Upper lobe of right lung (tissue), 1 donor: ENCODE results near the gene GID4. TPM values are rescaled to one million over a fixed set of nuclear protein-coding genes. Genes with fewer than 3 reads are reported as not detected.

Experiments used
- ATAC-seq: fragments of 200-7000 bp; cut with Tn5 transposase; one replicate; pipeline ENCODE4 v1.9.1; 2020; ENCODE audit warnings: mild to moderate bottlenecking, moderate library complexity
- DNase-seq: peaks from one replicate; pipeline ENCODE4 v3.0.0-alpha.2; 2020
- H3K27ac ChIP-seq: fragments of 200-600 bp; one replicate; pipeline ENCODE4 v1.8.0; 2022
- H3K27me3 ChIP-seq: fragments of 200-600 bp; one replicate; pipeline ENCODE4 v1.8.0; 2022; ENCODE audit warnings: mild to moderate bottlenecking
- H3K36me3 ChIP-seq: fragments of 200-600 bp; one replicate; pipeline ENCODE4 v1.8.0; 2022
- H3K4me1 ChIP-seq: fragments of 200-600 bp; one replicate; pipeline ENCODE4 v1.8.0; 2022
- H3K4me3 ChIP-seq: fragments of 200-600 bp; one replicate; pipeline ENCODE4 v1.8.0; 2022; ENCODE audit warnings: mild to moderate bottlenecking
- H3K9me3 ChIP-seq: fragments of 200-600 bp; one replicate; pipeline ENCODE4 v1.8.0; 2022
- CTCF ChIP-seq: fragments of 200-600 bp; IDR thresholded peaks from one replicate; pipeline ENCODE4 v1.8.0; 2022; ENCODE audit warnings: antibody characterized with exemption
- intact Hi-C: fragments of 100-400 bp; cut with DNase I; formaldehyde crosslinking; loops from one replicate; pipeline ENCODE4 v1.11.0; 2022
- total RNA-seq: library from RNA; stranded (reverse); fragmentation: NEBNext Ultra II Directional; extraction: Animal tissue kit (Norgen Biotek cat#: 25700); gene quantifications from one replicate; pipeline ENCODE4 v1.2.1, GENCODE V29; 2021
- donor health status: DM: no; HTN: yes; CAD: no; lungs with severe emphysema.

Gene GID4
- total RNA-seq, 1 donor from 2014 or later, result 11.6 TPM

GRCh38 chr17:18004345-18004744 lies 34.9 kb upstream of the GID4 start:
- intact Hi-C loops, result no loop called here
- Histone ChIP-seq H3K36me3 (no peaks in the 10 kb centered on the region), H3K4me3 (no peak overlapping the region), H3K27ac (no peak overlapping the region), H3K27me3 (no peaks in the 10 kb centered on the region), H3K4me1 (no peaks in the 10 kb centered on the region), H3K9me3 (no peaks in the 10 kb centered on the region)
- no peak for TF ChIP-seq CTCF
- ATAC-seq (no peak), DNase-seq (no peak)

DNA sequence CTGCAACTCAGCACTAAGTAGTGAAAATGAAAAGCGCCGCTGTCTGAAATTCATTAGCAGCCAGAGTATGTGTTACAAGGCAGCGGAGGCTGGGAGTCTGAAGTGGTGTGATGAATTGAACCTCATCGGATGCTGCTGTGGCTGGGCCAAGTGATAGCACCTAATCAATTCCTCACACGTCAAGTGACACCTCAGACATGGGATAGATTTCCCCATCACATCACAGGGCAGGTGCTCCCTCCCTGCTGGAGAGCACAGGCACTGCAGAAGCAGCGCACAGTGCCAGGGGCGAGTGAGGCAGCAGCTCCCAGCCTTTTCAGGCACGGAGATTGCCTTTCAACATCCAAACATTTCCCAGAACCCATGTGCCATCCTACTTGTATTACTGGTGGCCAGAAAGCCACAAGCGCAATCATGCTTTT lies 34.3 kb upstream of the GID4 start:
- TF ChIP-seq CTCF, result no peak

GRCh38 chr17:18005496-18005895 lies 33.7 kb upstream of the GID4 start:
- DNase-seq, result no peak
- ATAC-seq, result no peak
- H3K27ac ChIP-seq, result no peak overlapping the region
- no peaks in the 10 kb centered on the region for H3K9me3 ChIP-seq
- TF ChIP-seq CTCF, result no peak
- H3K4me3 ChIP-seq, result no peak overlapping the region
- H3K27me3 ChIP-seq, result no peaks in the 10 kb centered on the region
- intact Hi-C loops, result no loop called here
- H3K4me1 ChIP-seq, result no peaks in the 10 kb centered on the region
- H3K36me3 ChIP-seq, result no peaks in the 10 kb centered on the region

More for the DNA sequence above, 34.3 kb upstream of the GID4 start:
- Histone ChIP-seq H3K36me3 (no peaks in the 10 kb centered on the region), H3K4me1 (no peaks in the 10 kb centered on the region), H3K27me3 (no peaks in the 10 kb centered on the region), H3K27ac (no peak overlapping the region), H3K4me3 (no peak overlapping the region), H3K9me3 (no peaks in the 10 kb centered on the region)
- intact Hi-C loops, result no loop called here
- DNase-seq (no peak), ATAC-seq (no peak)

GRCh38 chr17:18006495-18007239 lies 32.5 kb upstream of the GID4 start:
- Histone ChIP-seq H3K27me3 (no peaks in the 10 kb centered on the region), H3K27ac (no peak overlapping the region), H3K4me1 (no peaks in the 10 kb centered on the region), H3K36me3 (no peaks in the 10 kb centered on the region), H3K9me3 (no peaks in the 10 kb centered on the region), H3K4me3 (no peak overlapping the region)
- TF ChIP-seq CTCF, result no peak
- DNase-seq (no peak), ATAC-seq (no peak)
- intact Hi-C loops, result no loop called here

DNA sequence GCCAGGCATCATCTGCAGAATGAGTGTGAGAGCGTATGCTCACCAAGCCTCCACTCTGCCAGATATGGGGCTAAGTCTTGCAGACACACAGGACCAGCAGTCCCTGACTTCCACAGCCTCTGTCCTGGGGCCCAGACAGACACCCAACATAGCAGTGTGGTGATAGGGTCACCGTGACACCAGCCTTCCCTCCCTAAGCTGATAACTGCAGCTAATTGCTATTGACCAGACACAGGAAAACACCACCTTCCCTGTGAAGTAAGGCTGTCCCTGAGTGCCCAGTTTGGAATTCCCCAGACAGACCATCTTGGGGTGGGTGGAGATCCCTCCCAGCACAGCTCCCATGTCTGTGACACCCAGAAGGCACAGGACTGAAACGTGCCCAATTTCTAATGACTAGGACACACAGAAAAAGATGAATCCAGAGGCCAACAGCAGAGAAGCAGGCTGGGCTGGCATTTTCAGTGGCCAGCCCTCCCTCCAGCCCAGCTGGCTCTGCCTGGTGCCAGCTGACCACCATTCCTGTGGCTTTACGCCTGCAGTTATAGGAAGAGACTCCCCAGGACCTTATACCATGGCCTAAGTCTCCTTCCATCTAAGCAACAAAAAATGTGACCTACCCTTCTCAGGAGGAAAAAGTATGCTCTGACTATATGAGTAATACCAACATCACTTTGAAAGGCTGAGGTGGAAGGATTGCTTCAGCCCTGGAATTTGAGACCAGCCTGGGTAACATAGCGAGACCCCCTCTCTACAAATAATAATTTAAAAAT lies 30.5 kb upstream of the GID4 start:
- no peaks in the 10 kb centered on the region for H3K27me3 ChIP-seq
- no peak overlapping the region for H3K4me3 ChIP-seq
- intact Hi-C loops, result no loop called here
- H3K4me1 ChIP-seq, result no peaks in the 10 kb centered on the region
- H3K27ac ChIP-seq, result no peak overlapping the region
- no peak for TF ChIP-seq CTCF
- DNase-seq (no peak), ATAC-seq (no peak)
- no peaks in the 10 kb centered on the region for H3K9me3 ChIP-seq
- no peaks in the 10 kb centered on the region for H3K36me3 ChIP-seq
